Common myeloid progenitor, CD34-positive (primary cell): Measurements from ENCODE around the gene NKG7.

Experiments
- CTCF ChIA-PET: fragments of 350-600 bp; sonication (Branson Sonifier 250); formaldehyde crosslinking; loops from one replicate; lab custom pipeline; 2021; ENCODE audit warnings: antibody characterized with exemption; lab: Charles Lee
- POLR2A ChIA-PET: fragments of 350-600 bp; sonication (Branson Sonifier 250); formaldehyde crosslinking; loops from one replicate; lab custom pipeline; 2021; ENCODE audit warnings: antibody characterized with exemption; lab: Charles Lee
- DNase-seq, 3 donors: peaks; one replicate each; pipeline versions ENCODE4 v3.0.0 to v3.0.0-alpha.2; 2013
- H3K27ac ChIP-seq, 2 experiments: 1 replicate in 1 of 2; 2 replicates in 1 of 2; pipeline ENCODE4 v1.7.0; 2013; ENCODE audit warnings: inconsistent platforms in 2 of 2, low read length in 2 of 2, mild to moderate bottlenecking in 2 of 2, low read depth in 1 of 2, moderate library complexity in 1 of 2; ENCODE audit not compliant: severe bottlenecking in 2 of 2, insufficient read depth in 1 of 2, poor library complexity in 1 of 2
- H3K27me3 ChIP-seq, 5 experiments: replicated peaks in 2 of 5; 1 replicate in 3 of 5; 2 replicates in 2 of 5; pipeline versions ENCODE4 v1.6.1 to v1.7.0; 2013; ENCODE audit warnings: low read length in 4 of 5, mild to moderate bottlenecking in 2 of 5, moderate library complexity in 2 of 5, inconsistent platforms in 1 of 5; ENCODE audit not compliant: insufficient read depth in 5 of 5, control insufficient read depth in 4 of 5
- H3K36me3 ChIP-seq, 4 experiments: 1 replicate in 2 of 4; 2 replicates in 2 of 4; pipeline versions ENCODE4 v1.6.1 to v1.7.0; 2013; ENCODE audit warnings: low read length in 3 of 4, control low read depth in 1 of 4, mild to moderate bottlenecking in 1 of 4; ENCODE audit not compliant: control insufficient read depth in 4 of 4, insufficient read depth in 4 of 4
- H3K4me1 ChIP-seq, 4 experiments: 1 replicate in 3 of 4; 2 replicates in 1 of 4; pipeline versions ENCODE4 v1.6.1 to v1.7.1; 2013; ENCODE audit warnings: low read length in 3 of 4, mild to moderate bottlenecking in 3 of 4, control low read depth in 1 of 4, inconsistent platforms in 1 of 4, moderate library complexity in 1 of 4; ENCODE audit not compliant: control insufficient read depth in 4 of 4, insufficient read depth in 4 of 4; ENCODE audit errors: control extremely low read depth in 1 of 4
- H3K4me3 ChIP-seq, 7 experiments: 1 replicate in 4 of 7; 2 replicates in 3 of 7; pipeline versions ENCODE4 v1.5.1 to v1.7.0; 2013; ENCODE audit warnings: mild to moderate bottlenecking in 7 of 7, low read length in 6 of 7, moderate library complexity in 6 of 7, inconsistent platforms in 2 of 7, low read depth in 2 of 7, control low read depth in 1 of 7; ENCODE audit not compliant: insufficient read depth in 4 of 7, control insufficient read depth in 1 of 7; ENCODE audit errors: extremely low read depth in 1 of 7
- H3K9me3 ChIP-seq, 5 experiments: 1 replicate in 4 of 5; 2 replicates in 1 of 5; pipeline versions ENCODE4 v1.6.1 to v1.7.1; 2013; ENCODE audit warnings: low read length in 4 of 5, mild to moderate bottlenecking in 2 of 5, inconsistent platforms in 1 of 5, low read depth in 1 of 5, moderate library complexity in 1 of 5; ENCODE audit not compliant: control insufficient read depth in 4 of 5, insufficient read depth in 2 of 5; ENCODE audit errors: control extremely low read depth in 1 of 5
- WGBS: methylation state at CpG from one replicate; pipeline ENCODE4 v1.1.5; 2013; ENCODE audit not compliant: insufficient coverage; 5-methylcytosine and 5-hydroxymethylcytosine counted together

Gene NKG7

GRCh38 chr19:51330366-51330765 lies 42.1 kb downstream of the NKG7 start:
- Histone ChIP-seq H3K36me3 (no peaks in the 10 kb centered on the region), H3K4me3 (no peak overlapping the region), H3K27me3 (peaks cover 2 to 42% (median 16%) of the 10 kb centered on the region in 5 experiments), H3K27ac (no peak overlapping the region), H3K4me1 (peaks cover 0 to 26% (median 23%) of the 10 kb centered on the region in 4 experiments), H3K9me3 (peaks cover 0 to 4% (median 2%) of the 10 kb centered on the region in 5 experiments)
- POLR2A ChIA-PET, result no interaction called here
- CTCF ChIA-PET, result interaction anchor here (0.7 kb wide), 1 partner anchor 221 kb away, joined by 3 read pairs; no protein-coding TSS in a partner anchor
- 100% methylated on average over 3 of the region's 4 CpGs for WGBS
- no peak for DNase-seq

GRCh38 chr19:51329411-51329810 lies 43.0 kb downstream of the NKG7 start:
- H3K4me3 ChIP-seq, result no peak overlapping the region
- H3K27ac ChIP-seq, result no peak overlapping the region
- 69% methylated on average over 4 of the region's 5 CpGs for WGBS
- DNase-seq, result no peak
- H3K36me3 ChIP-seq, result no peaks in the 10 kb centered on the region
- peaks cover 2 to 51% (median 18%) of the 10 kb centered on the region in 5 experiments for H3K27me3 ChIP-seq
- ChIA-PET POLR2A (no interaction called here), CTCF (interaction anchor here (0.7 kb wide), 1 partner anchor 220 kb away, joined by 3 read pairs; no protein-coding TSS in a partner anchor)
- peaks cover 0 to 4% (median 2%) of the 10 kb centered on the region in 5 experiments for H3K9me3 ChIP-seq
- H3K4me1 ChIP-seq, result peaks cover 0 to 26% (median 23%) of the 10 kb centered on the region in 4 experiments

GRCh38 chr19:51327066-51328001 lies 45.1 kb downstream of the NKG7 start:
- WGBS, result 2% methylated on average over 67 of the region's 75 CpGs
- POLR2A ChIA-PET, result no interaction called here
- Histone ChIP-seq H3K27ac (no peak overlapping the region), H3K36me3 (no peaks in the 10 kb centered on the region), H3K9me3 (peaks cover 0 to 4% (median 2%) of the 10 kb centered on the region in 5 experiments), H3K4me3 (peak overlapping the region in 6 of 7 experiments; percentile 1 to 65 (median 42)), H3K27me3 (peaks cover 2 to 70% (median 28%) of the 10 kb centered on the region in 5 experiments), H3K4me1 (peaks cover 0 to 26% (median 23%) of the 10 kb centered on the region in 4 experiments)
- peak; percentile 77 to 83 (median 80) for DNase-seq
- CTCF ChIA-PET, result interaction anchor here (1.0 to 1.6 kb wide), 4 partner anchors 11 to 171 kb away, joined by 3 to 5 read pairs (median 4); no protein-coding TSS in a partner anchor

- Histone ChIP-seq H3K27me3 (peaks cover 2 to 70% (median 31%) of the 10 kb centered on the region in 5 experiments), H3K4me3 (no peak overlapping the region), H3K36me3 (no peaks in the 10 kb centered on the region), H3K9me3 (peaks cover 0 to 3% (median 2%) of the 10 kb centered on the region in 5 experiments), H3K4me1 (peaks cover 0 to 26% (median 23%) of the 10 kb centered on the region in 4 experiments), H3K27ac (no peak overlapping the region)
- 17% methylated on average over 20 of the region's 36 CpGs for WGBS
- CTCF ChIA-PET, result interaction anchor here (1.0 to 1.2 kb wide), 2 partner anchors 43 to 170 kb away, joined by 3 to 4 read pairs; no protein-coding TSS in a partner anchor
- DNase-seq, result peak in 2 of 3 donors; percentile 34 to 53
- POLR2A ChIA-PET, result interaction anchor here (0.5 kb wide), 1 partner anchor 98 kb away, joined by 4 read pairs; no protein-coding TSS in a partner anchor
These were observed 46.0 kb downstream of the NKG7 start for GRCh38 chr19:51326216-51327065.

- WGBS, result 70% methylated on average over 19 of the region's 26 CpGs
- Histone ChIP-seq H3K4me1 (peaks cover 0 to 26% (median 23%) of the 10 kb centered on the region in 4 experiments), H3K9me3 (no peaks in the 10 kb centered on the region), H3K36me3 (no peaks in the 10 kb centered on the region), H3K27me3 (peaks cover 2 to 70% (median 32%) of the 10 kb centered on the region in 5 experiments), H3K4me3 (no peak overlapping the region), H3K27ac (no peak overlapping the region)
- ChIA-PET POLR2A (interaction anchor here (0.5 kb wide), 1 partner anchor 100 kb away, joined by 4 read pairs; no protein-coding TSS in a partner anchor), CTCF (interaction anchor here (1.4 kb wide), 1 partner anchor 165 kb away, joined by 3 read pairs; no protein-coding TSS in a partner anchor)
- peak; percentile 87 for DNase-seq
These were observed 47.1 kb downstream of the NKG7 start for GRCh38 chr19:51325161-51325976.

GRCh38 chr19:51324167-51324481 lies 48.3 kb downstream of the NKG7 start:
- POLR2A ChIA-PET, result no interaction called here
- no peak overlapping the region for H3K27ac ChIP-seq
- H3K36me3 ChIP-seq, result no peaks in the 10 kb centered on the region

More at GRCh38 chr19:51324167-51324481, 48.3 kb downstream of the NKG7 start:
- Histone ChIP-seq H3K4me3 (no peak overlapping the region), H3K27me3 (peaks cover 2 to 62% (median 32%) of the 10 kb centered on the region in 5 experiments), H3K9me3 (no peaks in the 10 kb centered on the region), H3K4me1 (peaks cover 0 to 26% (median 23%) of the 10 kb centered on the region in 4 experiments)
- CTCF ChIA-PET, result interaction anchor here (1.2 to 1.4 kb wide), 2 partner anchors 97 to 164 kb away, joined by 3 read pairs; no protein-coding TSS in a partner anchor
- 90% methylated on average over 6 of the region's 6 CpGs for WGBS
- no peak for DNase-seq
